ENCODE data around the gene GABRR3. TPM values are rescaled to one million over a fixed set of nuclear protein-coding genes. Genes with fewer than 3 reads are reported as not detected.

GABRR3 gene
- total RNA-seq, 1 donor from 2014 or later: not detected

DNA sequence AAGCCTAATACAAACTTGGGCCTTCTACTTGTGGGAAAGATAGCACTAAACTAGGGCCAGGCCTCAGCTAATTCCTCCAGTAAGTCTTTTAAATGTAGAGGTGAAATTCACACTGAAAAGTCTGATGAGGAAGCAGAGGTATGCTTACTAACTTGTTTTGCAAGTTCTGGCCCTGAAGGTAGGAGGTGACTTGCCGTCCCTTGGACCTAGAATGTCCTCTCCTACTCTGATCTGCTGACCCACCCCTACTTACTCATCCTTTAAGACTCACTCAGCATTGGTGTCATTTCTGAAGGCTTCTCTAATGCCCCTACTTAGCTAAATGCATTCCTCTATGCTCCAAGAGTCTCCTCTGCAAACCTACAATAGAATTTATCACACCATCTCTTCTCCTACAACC lies 82.2 kb downstream of the GABRR3 start:
- Mint-ChIP-seq H3K27me3 (ENCODE audit: unreplicated experiment) (no peaks in the 10 kb centered on the region), H3K9me3 (ENCODE audit: unreplicated experiment) (no peaks in the 10 kb centered on the region), H3K4me3 (ENCODE audit: unreplicated experiment) (no peak overlapping the region), H3K36me3 (ENCODE audit: unreplicated experiment) (peaks cover 39% of the 10 kb centered on the region), H3K4me1 (ENCODE audit: unreplicated experiment) (no peaks in the 10 kb centered on the region), H3K27ac (ENCODE audit: unreplicated experiment) (no peak overlapping the region)
- TF ChIP-seq, protein P1, sequence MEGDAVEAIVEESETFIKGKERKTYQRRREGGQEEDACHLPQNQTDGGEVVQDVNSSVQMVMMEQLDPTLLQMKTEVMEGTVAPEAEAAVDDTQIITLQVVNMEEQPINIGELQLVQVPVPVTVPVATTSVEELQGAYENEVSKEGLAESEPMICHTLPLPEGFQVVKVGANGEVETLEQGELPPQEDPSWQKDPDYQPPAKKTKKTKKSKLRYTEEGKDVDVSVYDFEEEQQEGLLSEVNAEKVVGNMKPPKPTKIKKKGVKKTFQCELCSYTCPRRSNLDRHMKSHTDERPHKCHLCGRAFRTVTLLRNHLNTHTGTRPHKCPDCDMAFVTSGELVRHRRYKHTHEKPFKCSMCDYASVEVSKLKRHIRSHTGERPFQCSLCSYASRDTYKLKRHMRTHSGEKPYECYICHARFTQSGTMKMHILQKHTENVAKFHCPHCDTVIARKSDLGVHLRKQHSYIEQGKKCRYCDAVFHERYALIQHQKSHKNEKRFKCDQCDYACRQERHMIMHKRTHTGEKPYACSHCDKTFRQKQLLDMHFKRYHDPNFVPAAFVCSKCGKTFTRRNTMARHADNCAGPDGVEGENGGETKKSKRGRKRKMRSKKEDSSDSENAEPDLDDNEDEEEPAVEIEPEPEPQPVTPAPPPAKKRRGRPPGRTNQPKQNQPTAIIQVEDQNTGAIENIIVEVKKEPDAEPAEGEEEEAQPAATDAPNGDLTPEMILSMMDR (IDR thresholded peaks at IDR 0.05): no peak
- no peak for DNase-seq (ENCODE audit: extremely low spot score, unreplicated experiment)

DNA sequence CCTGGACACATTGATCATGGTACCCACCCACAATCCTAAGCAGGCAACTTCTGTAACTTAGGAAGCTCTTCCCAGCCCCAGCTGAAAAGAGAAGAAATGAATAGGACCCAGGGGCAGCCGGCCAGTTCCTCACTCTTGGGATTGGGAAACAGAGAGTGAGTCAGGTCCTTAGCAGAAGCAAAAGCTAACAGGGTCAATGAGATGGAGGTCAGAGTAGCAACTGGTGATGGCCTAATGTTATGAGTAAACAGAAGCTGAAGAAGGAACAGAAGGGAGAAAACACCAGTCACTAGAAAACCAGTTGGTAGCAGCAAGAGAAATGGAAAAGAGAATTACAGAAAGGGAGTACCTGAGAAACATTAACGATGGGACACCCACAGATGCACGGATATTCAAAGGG lies 82.8 kb downstream of the GABRR3 start:
- DNase-seq (ENCODE audit: extremely low spot score, unreplicated experiment): no peak
- Mint-ChIP-seq H3K4me3 (ENCODE audit: unreplicated experiment) (no peak overlapping the region), H3K27me3 (ENCODE audit: unreplicated experiment) (no peaks in the 10 kb centered on the region), H3K36me3 (ENCODE audit: unreplicated experiment) (peaks cover 41% of the 10 kb centered on the region), H3K27ac (ENCODE audit: unreplicated experiment) (no peak overlapping the region), H3K4me1 (ENCODE audit: unreplicated experiment) (no peaks in the 10 kb centered on the region), H3K9me3 (ENCODE audit: unreplicated experiment) (no peaks in the 10 kb centered on the region)
- TF ChIP-seq, protein P1 (IDR thresholded peaks at IDR 0.05): no peak

DNA sequence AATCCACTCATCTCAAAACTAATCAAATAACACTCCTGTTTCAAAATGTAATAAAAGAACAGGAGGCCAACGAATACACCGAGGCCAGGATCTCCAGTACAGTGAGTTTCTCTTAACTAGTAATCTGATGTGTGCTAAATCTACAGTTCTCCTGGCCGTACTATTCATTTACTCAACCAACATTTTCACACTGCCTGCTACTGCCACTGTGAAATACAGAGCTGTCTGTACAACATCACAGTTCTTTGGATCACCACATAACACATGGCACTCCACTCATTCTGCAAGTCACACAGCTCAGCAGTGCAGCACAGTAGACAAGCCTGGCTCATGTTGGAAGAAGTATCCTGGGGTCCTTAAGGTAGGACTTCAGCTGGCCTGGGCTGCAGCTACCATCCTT lies 84.8 kb downstream of the GABRR3 start:
- no peaks in the 10 kb centered on the region for H3K27me3 Mint-ChIP-seq (ENCODE audit: unreplicated experiment)
- H3K4me3 Mint-ChIP-seq (ENCODE audit: unreplicated experiment): no peak overlapping the region
- no peaks in the 10 kb centered on the region for H3K9me3 Mint-ChIP-seq (ENCODE audit: unreplicated experiment)
- TF ChIP-seq, protein P1 (IDR thresholded peaks at IDR 0.05): no peak
- no peak overlapping the region for H3K27ac Mint-ChIP-seq (ENCODE audit: unreplicated experiment)
- H3K36me3 Mint-ChIP-seq (ENCODE audit: unreplicated experiment): peaks cover 54% of the 10 kb centered on the region
- H3K4me1 Mint-ChIP-seq (ENCODE audit: unreplicated experiment): no peaks in the 10 kb centered on the region
- no peak for DNase-seq (ENCODE audit: extremely low spot score, unreplicated experiment)

GRCh38 chr3:97949743-97950142 lies 85.4 kb downstream of the GABRR3 start:
- TF ChIP-seq, protein P1 (IDR thresholded peaks at IDR 0.05): no peak
- Mint-ChIP-seq H3K36me3 (ENCODE audit: unreplicated experiment) (peaks cover 51% of the 10 kb centered on the region), H3K9me3 (ENCODE audit: unreplicated experiment) (no peaks in the 10 kb centered on the region), H3K4me1 (ENCODE audit: unreplicated experiment) (no peaks in the 10 kb centered on the region), H3K27me3 (ENCODE audit: unreplicated experiment) (no peaks in the 10 kb centered on the region), H3K27ac (ENCODE audit: unreplicated experiment) (no peak overlapping the region), H3K4me3 (ENCODE audit: unreplicated experiment) (no peak overlapping the region)
- no peak for DNase-seq (ENCODE audit: extremely low spot score, unreplicated experiment)

- H3K27me3 Mint-ChIP-seq (ENCODE audit: unreplicated experiment): no peaks in the 10 kb centered on the region
- H3K4me1 Mint-ChIP-seq (ENCODE audit: unreplicated experiment): peaks cover 2% of the 10 kb centered on the region
- H3K4me3 Mint-ChIP-seq (ENCODE audit: unreplicated experiment): no peak overlapping the region
- peaks cover 50% of the 10 kb centered on the region for H3K36me3 Mint-ChIP-seq (ENCODE audit: unreplicated experiment)
- DNase-seq (ENCODE audit: extremely low spot score, unreplicated experiment): no peak
- no peaks in the 10 kb centered on the region for H3K9me3 Mint-ChIP-seq (ENCODE audit: unreplicated experiment)
- TF ChIP-seq, protein P1 (IDR thresholded peaks at IDR 0.05): no peak
- H3K27ac Mint-ChIP-seq (ENCODE audit: unreplicated experiment): no peak overlapping the region
These were observed 86.0 kb downstream of the GABRR3 start for GRCh38 chr3:97949110-97949485.

Measured in osteocyte (in vitro differentiated cells).